ENCODE data around the gene HOXB5.

Gene HOXB5

GRCh38 chr17:48628649-48629410 lies 35.3 kb upstream of the HOXB5 start:
- DNase-seq: no peak

- DNase-seq: no peak
Observed at GRCh38 chr17:48627623-48628521, 34.3 kb upstream of the HOXB5 start.

- DNase-seq: no peak
Observed at GRCh38 chr17:48627118-48627597, 33.6 kb upstream of the HOXB5 start.

GRCh38 chr17:48626245-48627117 lies 32.9 kb upstream of the HOXB5 start, which contains the start of gene HOXB9:
HOXB9 (minus strand) TSS chr17:48626358; CDS start chr17:48626269, 89 bp downstream.
- DNase-seq: peak; percentile 40

- no peak for DNase-seq
Observed at GRCh38 chr17:48625495-48626244, 32.1 kb upstream of the HOXB5 start.

GRCh38 chr17:48624544-48625494 lies 31.2 kb upstream of the HOXB5 start:
- no peak for DNase-seq

- DNase-seq: no peak
Observed at GRCh38 chr17:48624118-48624517, 30.5 kb upstream of the HOXB5 start.

- DNase-seq: no peak
Observed at GRCh38 chr17:48623583-48623982, 30.0 kb upstream of the HOXB5 start.

- DNase-seq: no peak
Observed at GRCh38 chr17:48622857-48623256, 29.3 kb upstream of the HOXB5 start.

GRCh38 chr17:48621410-48622392 lies 28.1 kb upstream of the HOXB5 start:
- DNase-seq: no peak

GRCh38 chr17:48620461-48621139 lies 27.0 kb upstream of the HOXB5 start:
- DNase-seq: no peak

- DNase-seq: no peak
Observed at GRCh38 chr17:48619826-48620449, 26.4 kb upstream of the HOXB5 start.

GRCh38 chr17:48618256-48618896 lies 24.8 kb upstream of the HOXB5 start:
- DNase-seq: peak; percentile 81

- DNase-seq: no peak
Observed at GRCh38 chr17:48617471-48618255, 24.1 kb upstream of the HOXB5 start.

GRCh38 chr17:48616717-48617470 lies 23.3 kb upstream of the HOXB5 start:
- no peak for DNase-seq
